Neural cell (in vitro differentiated cells): ENCODE data around the gene TMCC1.

ENCODE experiments used
- CTCF ChIP-seq: fragments of 450-650 bp; IDR thresholded peaks from 2 replicates; pipeline ENCODE4 v1.5.1; 2014; ENCODE audit warnings: antibody characterized with exemption, mild to moderate bottlenecking, moderate library complexity; ENCODE audit not compliant: poor library complexity, severe bottlenecking
- EZH2 ChIP-seq: fragments of 200-600, 300-800 bp; shearing (Covaris generic), sonication (generic); IDR thresholded peaks from 2 replicates; pipeline ENCODE4 v1.6.1; 2014; ENCODE audit warnings: antibody characterized with exemption, low read length, borderline replicate concordance, mild to moderate bottlenecking; ENCODE audit not compliant: insufficient read depth, poor library complexity, severe bottlenecking
- POLR2AphosphoS5 ChIP-seq: IDR thresholded peaks from 2 replicates; pipeline ENCODE4 v1.6.1; 2012
- RAD21 ChIP-seq: fragments of 450-650 bp; conservative IDR thresholded peaks from 2 replicates; pipeline ENCODE4 v1.6.1; 2014; ENCODE audit warnings: antibody characterized with exemption, mild to moderate bottlenecking, moderate library complexity

- TF ChIP-seq POLR2AphosphoS5 (no peak), CTCF (no peak), EZH2 (no peak), RAD21 (no peak)
Observed at GRCh38 chr3:129663045-129663446, 230.5 kb downstream of the TMCC1 start.
